Fibroblast of pulmonary artery (primary cell): ENCODE measurements around the gene VEGFA.

Source experiments
- DNase-seq: peaks from one replicate; pipeline ENCODE4 v3.0.0-alpha.2; 2010; ENCODE audit warnings: low read depth
- H3K4me3 ChIP-seq: replicated peaks from 2 replicates; pipeline ENCODE4 v1.5.1; 2011; ENCODE audit warnings: low read depth, mild to moderate bottlenecking, control low read depth, low read length, moderate library complexity
- TF ChIP-seq, protein P1 (sequence below): IDR thresholded peaks from 2 replicates; pipeline ENCODE4 v1.5.1; 2011; ENCODE audit warnings: mild to moderate bottlenecking, control low read depth, low read length, inconsistent platforms; ENCODE audit errors: missing control alignments

The VEGFA gene

DNA sequence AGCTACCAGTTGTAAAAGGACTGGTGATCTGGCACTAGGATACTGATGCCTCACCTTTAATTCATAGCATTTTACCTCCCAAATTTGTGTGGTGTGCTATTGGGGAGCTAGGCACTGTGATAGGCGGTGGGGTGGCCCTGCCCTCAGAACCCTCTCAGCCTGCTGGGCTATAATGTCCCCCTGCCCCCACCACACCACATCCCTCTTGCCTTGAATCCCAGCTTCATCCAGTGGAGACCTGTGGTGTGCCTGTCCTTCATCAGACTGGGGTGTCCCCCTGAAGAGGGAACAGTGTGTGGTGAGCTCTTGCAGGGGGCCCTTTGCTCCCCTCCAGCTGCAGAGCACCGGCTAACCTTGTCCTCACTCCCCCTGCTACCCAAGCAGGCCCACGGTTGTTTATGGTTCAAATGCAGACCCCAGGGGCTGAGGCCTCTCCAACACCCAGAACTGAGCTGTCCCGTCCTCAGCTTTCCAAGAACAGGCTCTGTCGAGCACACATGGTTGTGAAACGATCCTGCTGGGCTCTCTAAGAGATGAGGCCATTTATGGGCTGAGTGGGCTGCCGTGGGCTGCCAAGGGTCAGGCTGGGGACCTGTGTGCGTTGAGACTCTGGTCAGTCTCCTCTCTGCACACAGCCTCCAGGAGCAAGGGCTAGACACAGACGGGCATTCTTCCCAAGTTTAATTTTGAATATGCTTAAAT, 26.9 kb upstream of the VEGFA start:
- TF ChIP-seq, protein P1, sequence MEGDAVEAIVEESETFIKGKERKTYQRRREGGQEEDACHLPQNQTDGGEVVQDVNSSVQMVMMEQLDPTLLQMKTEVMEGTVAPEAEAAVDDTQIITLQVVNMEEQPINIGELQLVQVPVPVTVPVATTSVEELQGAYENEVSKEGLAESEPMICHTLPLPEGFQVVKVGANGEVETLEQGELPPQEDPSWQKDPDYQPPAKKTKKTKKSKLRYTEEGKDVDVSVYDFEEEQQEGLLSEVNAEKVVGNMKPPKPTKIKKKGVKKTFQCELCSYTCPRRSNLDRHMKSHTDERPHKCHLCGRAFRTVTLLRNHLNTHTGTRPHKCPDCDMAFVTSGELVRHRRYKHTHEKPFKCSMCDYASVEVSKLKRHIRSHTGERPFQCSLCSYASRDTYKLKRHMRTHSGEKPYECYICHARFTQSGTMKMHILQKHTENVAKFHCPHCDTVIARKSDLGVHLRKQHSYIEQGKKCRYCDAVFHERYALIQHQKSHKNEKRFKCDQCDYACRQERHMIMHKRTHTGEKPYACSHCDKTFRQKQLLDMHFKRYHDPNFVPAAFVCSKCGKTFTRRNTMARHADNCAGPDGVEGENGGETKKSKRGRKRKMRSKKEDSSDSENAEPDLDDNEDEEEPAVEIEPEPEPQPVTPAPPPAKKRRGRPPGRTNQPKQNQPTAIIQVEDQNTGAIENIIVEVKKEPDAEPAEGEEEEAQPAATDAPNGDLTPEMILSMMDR: no peak
- no peak for DNase-seq
- H3K4me3 ChIP-seq: no peak overlapping the region

DNA sequence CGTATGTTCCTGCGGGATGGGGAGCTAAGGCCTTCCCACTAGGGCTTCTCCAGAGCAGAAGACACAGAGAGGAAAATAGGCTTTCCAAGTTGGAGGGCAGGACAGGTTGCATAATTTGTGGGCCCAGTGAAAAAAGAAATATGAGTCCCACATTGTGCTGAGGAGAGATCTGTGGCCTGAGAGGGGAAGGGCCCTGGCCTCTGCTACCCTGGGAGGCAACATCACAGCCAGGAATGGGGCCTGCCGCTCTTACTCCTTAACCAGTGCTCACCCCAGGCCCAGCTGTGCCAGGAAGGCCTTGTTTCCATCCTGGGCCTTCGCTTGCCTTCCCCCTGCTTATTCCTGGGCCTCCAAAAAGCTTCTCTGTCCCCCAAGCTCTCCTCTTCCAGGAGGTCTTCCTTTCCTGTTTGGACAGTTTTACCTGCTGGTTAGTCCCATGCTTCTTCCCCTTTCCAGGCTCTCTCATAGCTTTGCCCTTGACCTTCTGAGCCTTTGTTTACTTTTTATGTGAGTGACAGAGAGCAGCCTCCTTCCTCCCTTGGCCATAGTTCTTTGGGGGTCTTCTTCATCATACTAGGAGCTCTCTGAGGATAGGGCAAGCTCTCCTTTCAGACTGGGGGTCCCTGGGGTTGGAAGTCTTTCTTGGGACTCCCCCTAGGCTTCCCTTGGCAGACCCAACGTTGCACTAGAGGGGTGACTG, 26.2 kb upstream of the VEGFA start:
- H3K4me3 ChIP-seq: no peak overlapping the region
- TF ChIP-seq, protein P1: no peak
- no peak for DNase-seq

DNA sequence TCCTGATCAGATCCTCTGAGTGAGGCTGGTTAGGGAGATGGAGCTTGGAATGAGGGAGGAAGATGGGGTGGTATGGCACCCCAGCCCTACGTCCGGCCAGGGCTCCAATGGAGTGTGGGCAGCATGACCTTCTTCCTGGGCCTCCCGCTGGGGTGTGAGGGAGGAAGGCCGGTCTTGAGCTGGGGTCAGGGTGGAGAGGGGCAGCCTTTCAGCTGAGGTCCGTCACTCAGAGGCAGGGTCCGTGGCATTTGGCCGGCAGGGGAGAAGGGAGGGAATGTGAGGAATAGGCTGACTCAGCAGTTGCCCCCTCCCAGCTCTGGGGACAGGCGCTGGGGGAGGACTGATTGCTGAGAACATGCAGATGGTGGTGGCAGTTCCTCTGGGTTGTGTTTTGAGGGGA, 25.5 kb upstream of the VEGFA start:
- TF ChIP-seq, protein P1: no peak
- H3K4me3 ChIP-seq: no peak overlapping the region
- no peak for DNase-seq

DNA sequence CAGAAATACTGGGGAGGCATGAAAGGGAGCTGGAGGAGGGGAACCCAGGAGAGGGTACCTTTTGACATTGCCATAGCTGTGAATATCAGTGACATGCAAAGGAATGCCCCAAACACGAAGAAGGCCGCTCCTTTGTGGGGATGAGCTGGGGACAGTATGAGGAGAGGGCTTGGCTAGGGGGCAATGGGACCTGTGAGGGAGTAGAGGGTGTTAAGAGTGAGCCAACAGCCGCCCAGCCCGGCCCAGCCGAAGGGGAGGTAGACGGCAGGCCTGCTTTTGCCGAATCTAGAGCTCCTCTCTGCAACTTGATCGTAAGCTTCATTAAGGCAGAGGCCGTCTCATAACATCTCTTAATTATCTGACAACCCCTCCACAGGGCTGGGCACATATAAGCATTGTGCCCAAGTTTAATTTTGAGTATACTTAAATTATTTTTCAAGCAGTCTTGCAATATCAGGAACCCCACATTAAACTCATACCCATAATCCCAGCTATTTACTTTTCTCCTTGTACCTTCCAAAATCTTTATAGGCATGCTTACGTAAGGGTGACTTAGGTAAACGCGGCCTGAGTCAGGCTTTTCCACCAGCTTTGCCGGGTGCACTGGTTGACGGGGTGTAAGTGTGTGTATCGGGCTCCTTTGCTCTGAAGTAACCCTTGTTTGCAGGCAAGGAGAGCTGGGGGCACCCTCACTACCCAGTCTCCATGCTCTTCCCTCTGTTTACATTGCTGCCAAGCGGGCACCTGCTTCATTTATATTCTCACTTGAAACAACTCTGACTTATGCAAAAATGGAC, 24.9 kb upstream of the VEGFA start:
- no peak for DNase-seq
- TF ChIP-seq, protein P1: no peak

DNA sequence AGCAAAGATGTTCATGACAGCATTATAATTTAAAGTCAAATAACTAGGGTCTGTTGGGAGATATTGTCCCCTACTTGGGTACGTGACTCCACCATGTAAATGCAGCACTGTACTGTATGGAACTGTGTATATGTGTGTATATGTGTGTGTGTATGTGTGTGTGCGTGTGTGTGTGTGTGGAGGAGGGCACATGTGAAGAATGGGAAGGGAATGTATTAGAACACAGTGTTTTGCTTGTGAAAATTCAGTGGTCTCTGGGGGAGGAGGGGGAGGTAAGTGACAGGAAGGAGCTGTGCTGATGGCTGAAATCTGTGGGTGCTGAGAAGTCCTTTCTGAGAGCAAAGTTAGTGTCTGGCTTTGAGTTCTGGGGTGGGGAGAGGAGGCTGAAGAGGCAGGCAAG, 23.9 kb upstream of the VEGFA start:
- TF ChIP-seq, protein P1: no peak
- no peak for DNase-seq
- no peak overlapping the region for H3K4me3 ChIP-seq

More for the DNA sequence above, 24.9 kb upstream of the VEGFA start:
- no peak overlapping the region for H3K4me3 ChIP-seq

DNA sequence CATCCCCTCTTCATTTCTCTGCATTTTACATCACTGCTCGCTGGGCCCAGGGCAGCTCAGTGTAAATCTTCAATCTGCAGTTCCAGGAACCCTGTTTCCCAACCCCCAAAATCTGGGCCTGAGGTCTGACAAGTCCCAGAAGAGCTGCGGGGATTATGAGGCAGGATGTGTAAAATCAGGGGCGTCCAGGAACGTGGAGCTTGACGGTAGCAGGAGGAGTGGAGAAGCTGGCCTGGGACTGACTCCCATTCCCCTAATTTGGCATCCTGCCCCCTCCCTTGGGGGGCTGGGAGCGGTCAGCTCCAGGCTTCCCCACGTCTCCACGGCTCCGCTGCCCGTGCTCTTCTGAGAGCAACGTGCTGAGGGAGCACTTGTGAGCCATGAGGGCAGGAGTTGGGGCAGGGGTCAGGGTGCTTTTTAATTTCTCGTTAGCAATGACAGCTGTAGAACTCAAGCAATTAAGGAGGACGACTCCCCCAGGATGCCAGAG, 23.4 kb upstream of the VEGFA start:
- TF ChIP-seq, protein P1: no peak
- H3K4me3 ChIP-seq: no peak overlapping the region

More for the DNA sequence above, 23.4 kb upstream of the VEGFA start:
- DNase-seq: no peak
